SKM-1 treated with dmso at 0.1 percent for 144 hours (cell line): ENCODE results near the gene IGLON5.

Experiments used
- DNase-seq: peaks from one replicate; lab custom pipeline; 2025; ENCODE audit not compliant: unreplicated experiment; lab: John Stamatoyannopoulos, UW

Gene IGLON5

GRCh38 chr19:51338563-51339312 lies 27.3 kb downstream of the IGLON5 start:
- peak; percentile 44 for DNase-seq

- no peak for DNase-seq
Observed at GRCh38 chr19:51339313-51339686, 27.9 kb downstream of the IGLON5 start.

GRCh38 chr19:51339687-51340656 lies 28.5 kb downstream of the IGLON5 start:
- peak; percentile 66 for DNase-seq

GRCh38 chr19:51341066-51341465 lies 29.6 kb downstream of the IGLON5 start:
- no peak for DNase-seq

- no peak for DNase-seq
Observed at GRCh38 chr19:51341976-51342580, 30.6 kb downstream of the IGLON5 start, which contains the start of gene VSIG10L. Gene VSIG10L (minus strand): TSS chr19:51342139. CDS start chr19:51342124, 15 bp downstream.

- DNase-seq: no peak
Observed at GRCh38 chr19:51342631-51343569, 31.5 kb downstream of the IGLON5 start.

GRCh38 chr19:51345076-51345620 lies 33.7 kb downstream of the IGLON5 start:
- no peak for DNase-seq

GRCh38 chr19:51346742-51347141 lies 35.3 kb downstream of the IGLON5 start:
- DNase-seq: no peak

GRCh38 chr19:51347209-51347928 lies 35.9 kb downstream of the IGLON5 start:
- no peak for DNase-seq

GRCh38 chr19:51351266-51351990 lies 40.0 kb downstream of the IGLON5 start:
- DNase-seq: no peak

- no peak for DNase-seq
Observed at GRCh38 chr19:51352783-51353360, 41.4 kb downstream of the IGLON5 start.

- DNase-seq: no peak
Observed at GRCh38 chr19:51354103-51354741, 42.8 kb downstream of the IGLON5 start.

GRCh38 chr19:51354742-51355148 lies 43.3 kb downstream of the IGLON5 start:
- no peak for DNase-seq

- DNase-seq: no peak
Observed at GRCh38 chr19:51356159-51356801, 44.8 kb downstream of the IGLON5 start.

GRCh38 chr19:51357952-51358351 lies 46.5 kb downstream of the IGLON5 start:
- no peak for DNase-seq

GRCh38 chr19:51359294-51359693 lies 47.9 kb downstream of the IGLON5 start:
- no peak for DNase-seq

GRCh38 chr19:51361239-51361638 lies 49.8 kb downstream of the IGLON5 start:
- DNase-seq: no peak
